Measurements from ENCODE around the gene CES2.

The CES2 gene

DNA sequence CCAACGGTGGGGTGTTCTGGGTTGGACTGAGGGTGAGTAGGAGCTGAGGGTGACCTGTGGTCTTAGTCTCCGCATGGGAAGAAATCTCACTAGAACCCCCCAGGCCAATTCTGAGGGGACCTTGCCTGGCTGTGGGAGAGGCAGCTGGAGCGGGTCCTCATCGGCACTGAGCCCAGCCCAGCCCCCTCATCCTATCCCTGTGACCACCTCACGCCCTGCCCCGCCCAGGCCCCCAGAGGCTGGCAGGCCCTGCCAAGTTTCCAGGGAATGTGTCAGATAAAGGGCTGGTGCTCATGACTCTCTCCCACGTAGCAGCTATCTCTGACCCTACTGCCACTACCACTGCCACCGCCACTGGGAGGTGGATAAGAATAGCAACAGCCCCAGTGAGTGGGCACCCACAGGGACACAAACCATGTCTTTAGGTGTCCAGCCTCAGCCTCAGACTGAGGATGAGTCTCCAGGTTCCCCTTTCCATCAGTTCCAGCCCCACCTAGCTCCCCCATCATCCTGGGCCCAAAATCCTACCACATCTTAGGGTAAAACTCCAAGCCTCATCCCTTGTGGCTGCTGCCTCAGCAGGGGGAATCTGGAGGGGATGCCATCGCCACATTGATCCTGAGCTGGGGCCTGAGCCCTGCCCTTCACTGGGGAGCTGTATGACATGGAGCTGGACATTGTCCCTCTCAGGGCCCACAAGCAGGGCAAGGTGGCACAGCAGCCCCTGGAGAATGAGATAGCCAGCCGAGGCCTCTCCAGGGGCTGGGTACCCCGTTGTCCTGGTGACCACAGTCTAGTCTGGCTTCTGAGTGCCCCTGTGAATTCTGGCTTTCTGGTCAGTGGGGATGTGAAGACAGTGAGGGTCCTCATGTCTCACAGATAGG is 31.5 kb upstream of the CES2 start:
- no peak for DNase-seq (ENCODE audit: low read depth)

DNA sequence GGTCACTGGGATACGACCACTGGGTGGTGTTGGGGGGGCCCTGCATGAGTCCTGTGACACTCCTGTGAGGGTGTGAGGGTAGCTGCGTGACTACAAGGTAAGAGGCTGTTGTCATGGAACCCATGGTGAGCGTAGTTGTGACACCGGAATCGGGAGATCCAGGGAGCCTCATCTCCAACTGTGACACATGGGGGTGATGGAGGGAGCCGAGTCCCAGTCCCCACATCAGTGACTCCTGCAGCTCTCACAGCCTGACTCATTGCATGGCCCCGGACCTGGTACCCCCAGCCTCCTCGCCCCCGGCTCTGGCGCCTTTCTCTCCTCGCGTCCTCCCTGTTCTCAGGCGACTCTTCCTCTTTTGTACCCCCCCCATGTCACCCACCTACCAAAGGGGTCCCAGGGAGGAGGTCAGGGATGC is 30.9 kb upstream of the CES2 start:
- DNase-seq (ENCODE audit: low read depth): no peak

DNA sequence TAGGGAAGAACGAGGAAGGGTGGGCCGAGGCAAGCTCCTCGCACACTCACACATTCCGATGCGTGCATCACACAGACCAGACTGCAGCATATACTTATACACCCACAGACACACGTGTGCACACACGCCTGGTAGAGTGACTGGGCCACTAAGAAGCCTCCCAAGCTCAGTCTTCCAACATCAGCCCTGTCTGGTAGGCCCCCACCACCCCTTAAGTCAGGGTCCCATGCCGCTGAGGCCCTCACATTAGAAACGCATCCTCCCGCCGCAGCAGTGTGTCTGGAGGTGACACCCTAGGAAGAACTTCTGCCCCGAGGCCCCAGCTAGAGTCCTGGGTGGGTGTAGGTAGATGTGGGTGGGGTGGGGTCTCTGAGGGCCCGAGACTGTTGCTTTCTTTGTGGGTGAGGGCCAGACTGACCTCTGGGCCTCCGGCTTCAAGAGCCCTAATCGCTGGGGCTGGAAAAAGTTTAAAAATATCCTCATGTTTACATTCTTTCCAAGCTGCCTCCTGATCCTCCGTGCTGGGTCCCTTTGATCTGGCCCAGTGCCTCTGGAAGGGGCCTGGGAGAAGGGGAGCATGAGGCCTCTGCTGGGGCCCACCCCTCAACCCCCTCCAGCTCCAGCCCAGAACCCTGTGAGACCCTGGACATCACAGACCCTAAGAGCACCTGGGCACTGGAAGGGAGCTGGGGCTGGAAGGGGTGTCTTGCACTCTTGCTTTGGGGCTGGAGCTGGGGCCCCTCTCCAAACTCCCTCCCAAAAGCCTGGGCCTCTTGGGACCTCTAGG is 30.3 kb upstream of the CES2 start:
- DNase-seq (ENCODE audit: low read depth): no peak

DNA sequence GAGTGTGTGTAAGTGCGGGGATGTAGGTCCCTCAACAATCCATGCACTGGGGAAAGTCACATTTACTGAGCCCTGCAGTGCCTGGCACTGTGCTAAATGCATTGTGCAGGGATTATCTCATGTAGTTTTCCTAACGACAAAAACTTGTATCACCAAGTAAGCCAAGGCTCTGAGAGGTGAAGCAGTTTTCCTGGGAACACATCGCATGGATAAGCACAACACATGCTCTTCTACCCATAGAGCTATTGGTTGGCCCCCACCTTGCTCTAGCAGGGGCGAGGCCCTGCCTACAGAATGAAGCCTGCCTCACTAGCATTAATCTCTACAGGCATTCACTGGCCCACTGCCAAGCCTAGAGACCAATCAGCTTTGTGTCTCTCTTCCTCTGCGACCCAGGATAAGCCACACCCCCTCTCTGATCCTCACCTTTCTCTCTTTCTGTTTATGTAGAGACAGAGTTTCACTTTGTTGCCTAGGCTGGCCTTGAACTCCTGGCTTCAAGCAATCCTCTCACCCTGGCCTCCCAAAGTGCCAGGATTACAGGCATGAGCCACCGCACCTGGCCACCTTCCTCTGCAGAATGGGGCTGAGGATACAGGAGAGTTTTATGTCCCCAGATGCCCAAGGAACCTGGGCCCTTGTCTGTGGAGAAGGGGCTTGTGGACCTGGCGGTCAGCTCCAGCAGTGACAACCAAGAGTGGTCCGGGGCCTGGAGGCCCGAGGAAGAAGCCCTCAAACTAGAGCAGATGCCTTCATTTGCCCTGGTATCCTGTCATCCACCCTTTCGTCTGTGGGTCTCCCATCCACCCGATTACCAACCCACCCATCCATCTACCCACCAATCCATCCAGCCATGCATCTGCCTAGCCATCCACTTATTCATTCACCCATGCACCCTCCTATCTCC is 29.4 kb upstream of the CES2 start:
- peak; percentile 15 for DNase-seq (ENCODE audit: low read depth)

DNA sequence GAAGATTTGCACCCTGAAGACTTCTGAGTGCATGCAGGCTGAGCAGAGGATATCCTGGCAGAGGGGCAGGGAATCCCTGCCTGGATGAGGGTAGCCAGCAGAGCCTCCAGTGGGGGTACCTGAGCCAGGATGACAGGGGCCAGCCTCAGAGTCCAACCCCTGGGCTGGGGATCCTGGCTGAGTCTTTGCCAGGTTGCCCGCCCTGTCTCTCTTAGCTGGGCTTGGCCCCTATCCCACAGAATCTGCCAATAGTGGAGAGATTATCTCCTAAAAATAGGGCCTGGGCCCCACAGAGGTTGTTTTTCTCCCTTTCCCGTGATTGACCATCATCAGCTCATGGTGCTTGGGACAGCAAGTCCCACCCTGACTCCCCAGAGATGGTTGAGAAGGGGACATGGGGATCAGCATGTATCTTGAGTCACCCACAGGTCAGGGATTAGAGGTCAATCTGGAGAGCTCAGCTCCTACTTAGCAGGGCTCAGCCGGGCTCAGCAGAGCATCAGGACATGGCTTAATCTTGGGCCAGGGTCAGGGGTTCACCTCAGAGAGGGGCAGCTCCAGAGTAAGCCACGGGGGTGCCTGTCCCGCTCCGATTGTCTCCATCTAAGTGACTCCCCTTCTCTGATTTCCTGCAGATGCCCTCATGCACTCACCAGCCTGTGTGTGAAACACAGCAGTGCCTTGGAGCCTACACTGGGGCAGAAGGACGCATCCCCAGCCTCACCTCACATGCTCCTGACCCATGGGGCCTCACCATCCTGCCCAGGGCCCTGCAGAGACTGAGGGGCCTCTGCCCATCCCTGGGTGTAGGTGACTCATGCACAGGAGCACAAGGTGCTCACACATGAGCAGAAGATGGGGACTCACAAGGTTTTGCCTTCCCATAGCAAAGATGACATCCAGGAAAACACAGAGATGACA is 28.1 kb upstream of the CES2 start:
- DNase-seq (ENCODE audit: low read depth): no peak

DNA sequence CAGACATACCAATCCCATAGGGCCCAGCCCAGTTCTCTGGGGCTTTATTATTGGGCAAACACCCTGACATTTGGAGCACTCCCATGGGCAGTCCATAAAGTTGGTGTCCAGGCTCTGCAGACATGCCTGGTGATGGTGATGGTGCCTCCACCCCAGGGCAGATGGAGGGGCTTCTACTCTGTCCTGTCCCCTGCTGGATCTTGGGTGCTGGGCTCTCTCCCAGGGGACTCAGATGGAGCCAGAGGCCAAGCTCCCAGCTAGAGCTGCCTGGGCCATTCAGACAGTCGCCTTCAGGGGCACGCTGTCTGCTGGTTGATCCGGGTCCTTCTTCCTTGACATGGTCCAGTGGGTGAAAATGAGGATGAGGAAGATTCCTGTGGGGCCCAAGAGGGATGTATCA is 27.2 kb upstream of the CES2 start:
- no peak for DNase-seq (ENCODE audit: low read depth)

DNA sequence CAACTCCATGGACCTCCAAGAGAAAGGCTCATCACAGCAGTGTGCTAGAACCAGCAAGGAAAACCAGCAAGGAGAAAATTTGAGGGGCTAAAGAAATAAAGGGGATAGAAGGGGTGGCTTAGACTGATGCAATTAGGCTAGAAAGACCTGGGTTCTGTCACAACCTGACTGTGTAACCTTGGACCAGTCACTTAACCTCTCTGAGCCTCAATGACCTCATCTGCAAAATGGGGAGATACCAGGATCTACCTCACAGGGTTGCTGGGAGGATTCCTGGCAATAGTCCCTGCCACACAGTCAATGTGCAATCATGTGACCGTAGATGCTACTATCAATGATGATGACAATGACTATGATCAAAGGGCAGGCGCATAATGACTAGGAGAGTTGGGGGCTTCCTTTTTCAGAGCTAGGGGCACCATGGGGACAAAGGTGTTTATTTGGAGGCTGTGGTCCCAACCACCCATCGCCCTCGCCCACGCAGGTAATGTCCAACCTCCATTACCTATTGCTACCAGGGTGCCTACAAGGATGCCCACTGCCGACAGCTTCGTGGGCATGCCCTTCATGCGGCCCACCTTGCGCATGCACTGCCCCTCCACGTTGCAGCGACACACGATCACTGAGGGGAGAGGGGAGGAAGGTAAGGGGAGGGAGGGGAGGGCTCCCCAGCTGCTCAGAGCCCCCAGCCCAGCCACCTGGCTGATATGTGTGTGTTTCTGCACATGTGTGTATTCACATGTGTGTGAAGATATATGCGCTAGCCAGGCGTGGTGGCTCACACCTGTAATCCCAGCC is 26.4 kb upstream of the CES2 start:
- DNase-seq (ENCODE audit: low read depth): no peak

DNA sequence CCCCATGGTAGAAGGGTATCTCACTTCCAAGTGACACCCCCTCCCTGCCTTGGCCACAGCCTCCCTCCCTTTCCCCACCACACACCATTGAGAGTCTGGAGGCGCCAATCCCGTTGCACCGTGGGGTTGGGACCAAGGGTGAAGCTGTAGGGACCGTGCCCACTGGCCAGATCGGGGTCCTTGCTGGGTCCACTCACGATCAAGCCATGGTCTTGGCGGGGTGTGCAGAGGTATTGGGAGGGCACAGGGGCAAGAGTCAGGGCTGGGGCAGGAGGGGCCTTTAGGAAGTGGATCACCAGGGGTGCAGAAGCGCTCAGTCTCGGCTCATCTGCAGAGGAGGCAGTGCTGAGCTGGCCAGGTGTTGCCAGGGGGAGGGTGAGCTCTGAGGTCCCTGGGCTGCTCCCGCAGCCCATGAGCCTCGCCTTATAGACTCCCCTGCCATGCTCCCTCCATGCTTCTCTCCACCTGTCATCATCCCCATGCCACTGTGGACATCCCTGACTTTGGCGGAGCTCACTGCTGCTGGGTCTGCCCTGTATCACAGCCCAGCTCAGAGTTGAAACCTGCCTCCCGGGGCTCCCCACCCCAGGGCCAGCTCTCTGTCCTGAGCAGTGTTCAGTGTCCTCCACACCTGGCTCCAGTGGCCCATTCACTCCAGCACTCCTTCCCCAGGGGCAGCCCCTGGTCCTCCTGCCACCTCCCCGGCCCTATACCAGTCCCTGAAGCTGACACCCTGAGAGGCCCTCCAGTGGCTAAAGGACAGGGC is 25.0 kb upstream of the CES2 start:
- no peak for DNase-seq (ENCODE audit: low read depth)

DNA sequence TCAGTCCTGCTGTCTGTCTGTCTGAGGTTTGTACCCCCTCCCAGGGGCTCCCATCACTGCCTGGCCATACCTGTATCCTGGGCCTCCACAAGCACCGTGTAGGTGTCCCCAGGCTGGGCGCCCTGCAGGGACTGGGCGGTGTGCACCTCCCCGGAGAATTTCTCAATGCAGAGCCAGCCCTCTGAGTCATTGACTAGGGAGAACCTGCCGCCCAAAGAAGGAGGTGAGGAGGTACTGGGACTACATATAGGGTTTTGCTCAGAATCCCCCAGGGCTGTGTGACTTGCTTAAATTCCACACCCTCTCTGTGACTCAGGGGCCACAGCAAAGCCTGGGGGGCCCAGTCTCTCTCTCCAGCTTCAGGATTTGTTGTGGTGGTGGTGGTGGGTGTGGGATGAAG is 24.2 kb upstream of the CES2 start:
- DNase-seq (ENCODE audit: low read depth): no peak

DNA sequence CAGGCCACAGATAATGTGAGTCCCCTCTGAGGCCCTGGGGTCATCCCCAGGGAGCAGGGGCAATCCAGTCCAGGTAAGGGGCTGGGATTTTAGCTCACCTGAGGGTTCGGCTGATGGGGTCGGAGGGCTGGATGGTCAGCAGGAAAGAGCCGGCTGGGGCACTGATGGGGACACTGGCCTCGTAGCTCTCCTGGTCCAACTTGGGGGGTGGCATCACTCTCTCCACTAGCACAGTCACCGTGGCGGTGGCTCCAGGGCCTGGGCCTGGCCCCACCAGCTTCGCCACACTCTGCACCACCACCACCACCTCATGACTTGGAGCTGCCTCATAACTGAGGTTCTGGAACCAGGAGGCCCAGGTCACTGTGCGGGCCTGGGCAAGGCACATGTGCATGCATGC is 23.5 kb upstream of the CES2 start:
- no peak for DNase-seq (ENCODE audit: low read depth)

DNA sequence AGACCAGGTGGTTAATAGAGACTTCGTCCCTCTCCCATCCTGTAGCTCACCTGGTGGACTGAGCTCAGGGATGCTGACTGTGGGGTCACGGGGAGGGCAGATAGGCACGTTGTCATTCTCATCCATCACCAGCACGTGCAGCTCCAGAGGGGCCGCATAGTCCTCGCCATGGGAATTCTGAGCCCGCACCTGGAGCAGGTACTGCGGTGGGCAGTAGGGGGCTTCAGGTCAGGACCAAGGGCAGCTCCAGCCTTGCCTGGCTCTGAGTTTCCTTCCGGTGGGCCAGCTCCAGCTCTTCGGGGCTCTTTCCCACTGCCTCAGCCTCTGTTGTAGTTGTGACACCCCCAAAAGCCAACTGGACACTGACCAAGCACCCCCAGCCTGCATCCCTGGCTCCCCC is 22.2 kb upstream of the CES2 start:
- no peak for DNase-seq (ENCODE audit: low read depth)

DNA sequence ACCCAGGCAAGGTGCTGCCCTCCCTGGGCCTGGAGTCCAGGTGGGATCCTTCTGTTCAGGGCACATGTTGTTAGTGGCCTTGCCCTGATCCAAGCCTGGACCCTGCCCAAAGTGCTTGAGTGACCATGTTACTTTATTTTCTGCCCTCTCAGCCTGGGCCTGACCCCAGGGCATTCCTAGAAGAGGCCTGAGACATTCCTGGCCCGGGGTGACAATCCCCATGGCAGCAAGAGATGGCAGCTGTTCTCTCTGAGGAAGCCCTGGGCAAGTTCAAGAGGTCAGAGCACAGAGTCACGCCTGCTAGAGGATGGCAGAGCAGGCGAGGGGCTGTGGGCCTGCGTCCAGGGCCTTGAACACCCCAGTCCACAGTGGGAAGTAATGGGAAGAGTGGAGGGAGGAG is 21.6 kb upstream of the CES2 start:
- no peak for DNase-seq (ENCODE audit: low read depth)

DNA sequence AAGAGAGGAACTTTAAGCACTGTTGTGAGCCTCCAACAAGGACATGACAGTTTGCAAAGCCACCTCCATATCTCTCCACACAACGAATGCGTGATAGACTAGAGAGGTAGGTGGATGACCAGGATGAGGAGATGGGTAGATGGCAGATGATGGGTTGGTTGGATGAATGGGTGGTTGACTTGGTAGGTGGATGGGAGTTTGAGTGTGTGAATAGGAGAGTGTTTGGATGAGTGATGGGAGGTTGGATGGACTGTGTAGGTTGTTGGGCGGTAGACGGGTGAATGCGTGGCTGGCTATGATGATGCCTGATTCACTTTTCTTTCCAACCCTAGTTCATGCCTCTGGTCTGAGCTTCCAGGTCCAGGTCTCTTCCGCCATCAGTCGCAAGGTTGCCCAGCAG is 20.8 kb upstream of the CES2 start:
- no peak for DNase-seq (ENCODE audit: low read depth)

DNA sequence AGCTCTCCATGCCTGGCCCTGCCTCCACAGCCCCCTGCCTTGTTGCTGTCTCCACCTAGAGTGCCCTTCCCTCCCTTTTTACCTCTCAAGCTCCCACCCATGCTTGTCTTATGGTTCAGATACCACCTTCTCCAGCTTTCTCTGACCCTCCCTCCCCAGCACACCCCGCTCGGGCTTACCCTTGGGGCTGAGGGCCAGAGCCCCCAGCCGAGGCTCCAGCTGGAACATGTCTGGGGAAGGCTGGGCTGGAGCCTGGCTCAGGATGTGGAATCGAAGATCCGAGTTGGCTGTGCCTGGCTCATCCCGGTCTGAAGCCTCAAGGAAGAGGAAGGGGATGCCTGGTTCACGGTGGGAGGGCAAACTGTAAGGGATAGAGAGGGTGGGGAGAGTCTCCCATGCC is 20.3 kb upstream of the CES2 start:
- DNase-seq (ENCODE audit: low read depth): no peak

DNA sequence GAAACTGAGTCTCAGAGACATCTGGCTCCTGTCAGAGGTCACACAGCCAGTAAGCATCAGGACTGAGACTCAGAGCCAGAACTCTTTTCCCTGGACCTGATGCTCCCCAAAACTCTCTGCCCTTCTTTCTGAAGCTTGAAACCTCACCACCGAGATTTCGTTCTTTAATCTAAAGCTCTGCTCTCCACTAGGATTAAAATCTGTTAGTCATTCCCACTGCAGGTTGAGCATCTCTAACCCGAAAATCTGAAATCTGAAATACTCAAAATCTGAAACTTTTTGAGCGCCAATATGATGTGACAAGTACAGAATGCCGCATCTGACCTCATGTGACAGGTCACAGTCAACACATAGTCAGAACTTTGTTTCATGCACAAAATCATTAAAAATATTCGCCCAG is 18.8 kb upstream of the CES2 start:
- DNase-seq (ENCODE audit: low read depth): no peak

DNA sequence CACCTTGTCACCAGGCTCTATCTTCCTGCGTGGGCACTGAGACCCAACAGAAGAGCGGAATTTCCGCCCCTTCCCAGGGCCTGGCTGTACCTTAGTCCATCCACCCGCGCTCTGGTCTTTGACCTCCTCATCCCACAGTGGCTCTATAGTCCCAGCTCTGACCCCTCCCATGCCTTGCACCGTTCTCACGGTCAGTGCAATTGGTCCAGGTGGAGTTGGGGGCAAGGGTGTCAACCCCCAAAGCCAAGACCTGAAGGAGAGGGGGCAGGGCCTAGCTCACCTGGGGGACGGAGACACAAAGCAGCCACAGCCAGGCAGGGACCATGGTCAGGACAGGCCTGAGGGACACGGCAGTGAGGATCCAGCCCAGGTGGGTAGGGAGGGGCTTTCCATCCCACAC is 17.6 kb upstream of the CES2 start:
- no peak for DNase-seq (ENCODE audit: low read depth)

DNA sequence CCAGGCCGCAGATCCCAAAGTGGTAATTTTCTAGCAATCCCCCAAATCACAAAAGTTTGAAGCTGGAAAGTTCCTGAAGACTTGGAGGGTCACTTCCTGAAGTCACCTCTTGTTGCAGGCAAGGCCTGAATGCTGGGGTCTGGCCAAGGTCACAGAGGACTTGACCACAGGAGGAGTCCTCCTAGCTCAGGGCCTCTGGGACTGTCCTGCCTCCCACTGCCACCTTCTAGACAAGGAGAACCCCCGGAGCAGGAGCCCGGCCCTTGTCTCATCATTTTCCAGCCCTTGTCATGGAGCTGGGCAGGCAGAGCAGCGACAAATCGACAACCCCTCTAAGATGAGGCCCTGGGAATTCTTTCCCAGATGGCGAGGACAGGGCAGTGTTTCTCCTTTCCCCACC is 17.0 kb upstream of the CES2 start:
- DNase-seq (ENCODE audit: low read depth): no peak

DNA sequence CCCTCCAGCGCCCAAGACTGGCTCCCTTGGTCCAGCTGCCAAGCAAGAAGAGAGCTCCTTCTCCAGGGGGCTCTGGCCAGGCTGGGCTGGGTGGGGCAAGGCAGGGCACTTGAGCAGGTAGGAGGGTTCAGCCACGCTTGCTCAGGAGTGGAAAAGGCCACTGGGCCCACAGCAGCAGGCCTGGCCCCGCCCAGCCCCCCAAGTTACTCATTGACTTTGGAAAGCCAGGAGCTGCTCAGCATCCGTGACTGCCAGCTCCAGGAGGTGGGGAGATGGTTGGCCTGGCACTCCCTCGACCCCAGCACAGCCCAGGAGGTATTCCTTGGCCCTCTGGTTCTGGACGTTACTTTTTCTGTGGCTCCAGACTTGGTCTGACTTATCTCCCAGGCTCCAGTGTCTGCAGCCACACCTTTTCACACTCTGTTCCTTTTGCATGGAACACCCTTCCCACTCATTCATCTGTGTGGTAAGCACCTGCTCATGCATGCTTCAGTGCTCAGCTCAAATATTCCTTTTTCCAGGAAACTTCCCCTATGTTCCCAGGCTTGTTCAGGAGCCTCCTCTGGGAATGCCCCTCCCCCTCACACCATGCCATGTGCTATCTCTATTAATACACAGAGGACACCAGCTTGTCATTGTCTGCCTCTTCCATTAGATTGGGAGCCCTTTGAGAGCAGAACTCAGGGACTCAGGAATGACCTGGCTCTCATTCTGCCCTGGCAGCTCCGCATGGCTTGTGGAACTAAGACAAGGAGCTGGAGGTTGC is 16.3 kb upstream of the CES2 start, which contains the start of gene CDH16:
CDH16 (minus strand) TSS at position 83 of the 766 bp plus-strand sequence. CDS start 820 bp downstream, outside the sequence.
- no peak for DNase-seq (ENCODE audit: low read depth)
